GM12891 (cell line): ENCODE results near the gene SPNS2.

Experiments
- DNase-seq: peaks from one replicate; pipeline ENCODE4 v3.0.0; 2011; ENCODE audit warnings: low spot score; ENCODE audit not compliant: insufficient read length
- FAIRE-seq: peaks from 2 replicates; lab custom pipeline; 2011; peaks lifted over from hg19 to GRCh38; lab: Jason Lieb, UNC
- PAX5 ChIP-seq: IDR thresholded peaks from 2 replicates; pipeline ENCODE4 v1.6.1; 2011; ENCODE audit warnings: low read length, moderate library complexity, mild to moderate bottlenecking; ENCODE audit not compliant: insufficient read depth, severe bottlenecking
- POLR2A ChIP-seq: IDR thresholded peaks from 2 replicates; pipeline ENCODE4 v1.6.1; 2011; ENCODE audit warnings: low read depth, low read length, control low read depth
- POLR2AphosphoS5 ChIP-seq: IDR thresholded peaks from 2 replicates; pipeline ENCODE4 v1.6.1; 2011; ENCODE audit warnings: low read depth, low read length, control low read depth
- POU2F2 ChIP-seq: IDR thresholded peaks from 2 replicates; pipeline ENCODE4 v1.6.1; 2011; ENCODE audit warnings: low read depth, mild to moderate bottlenecking, control low read depth, low read length, moderate library complexity
- SPI1 ChIP-seq: IDR thresholded peaks from 2 replicates; pipeline ENCODE4 v1.6.1; 2011; ENCODE audit warnings: low read depth, low read length, control low read depth
- TAF1 ChIP-seq: IDR thresholded peaks from 2 replicates; pipeline ENCODE4 v1.6.1; 2011; ENCODE audit warnings: low read depth, low read length, control low read depth

SPNS2 gene

DNA sequence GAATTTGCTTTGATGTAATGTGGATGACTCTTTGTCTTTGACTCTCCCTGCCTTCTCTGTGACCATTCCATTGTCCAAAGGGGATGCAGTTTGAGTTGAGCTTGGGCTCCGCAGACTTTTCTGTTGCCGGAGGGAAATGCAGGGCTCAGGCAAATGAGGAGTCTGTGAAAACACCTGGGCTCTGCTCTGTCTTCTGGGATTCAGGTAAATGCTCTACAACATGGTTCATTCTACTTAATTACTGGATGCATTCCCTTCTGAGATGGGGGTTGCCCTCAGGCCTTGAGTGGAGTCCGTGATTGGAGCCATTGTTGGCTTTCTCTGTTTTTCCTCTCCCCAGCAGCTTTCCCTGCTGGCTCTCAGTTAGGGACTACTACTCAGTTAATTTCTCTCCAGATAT lies 26.4 kb upstream of the SPNS2 start:
- DNase-seq: no peak
- TF ChIP-seq POU2F2 (no peak), PAX5 (no peak), POLR2AphosphoS5 (no peak), SPI1 (no peak), POLR2A (no peak), TAF1 (no peak)
- no peak for FAIRE-seq

DNA sequence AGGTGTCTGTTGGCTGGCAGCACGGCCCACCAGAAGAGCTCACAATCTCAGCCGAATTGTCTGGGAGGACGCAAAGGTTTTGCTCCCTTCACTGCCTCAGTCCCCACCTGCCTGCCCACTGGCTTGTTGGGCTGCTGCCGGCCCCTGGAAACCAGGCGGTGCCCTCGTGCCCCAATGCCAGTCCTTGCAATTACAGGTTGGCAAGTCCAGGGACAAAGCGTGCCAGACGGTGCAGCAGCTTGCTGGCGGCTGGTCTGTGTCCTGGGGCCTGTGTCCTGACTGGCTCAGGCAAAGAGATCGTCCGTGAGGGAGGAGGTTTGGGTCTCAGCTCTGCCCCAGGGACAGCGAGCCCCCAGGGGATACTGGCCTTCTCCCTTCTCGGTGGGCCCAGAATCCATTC lies 24.6 kb upstream of the SPNS2 start:
- FAIRE-seq (no peak), DNase-seq (no peak)
- no peak for TF ChIP-seq SPI1

- TF ChIP-seq POLR2AphosphoS5 (no peak), SPI1 (no peak), POU2F2 (no peak), PAX5 (no peak), TAF1 (no peak), POLR2A (no peak)
- FAIRE-seq (no peak), DNase-seq (no peak)
Measured at GRCh38 chr17:4475001-4475400, 23.7 kb upstream of the SPNS2 start.

DNA sequence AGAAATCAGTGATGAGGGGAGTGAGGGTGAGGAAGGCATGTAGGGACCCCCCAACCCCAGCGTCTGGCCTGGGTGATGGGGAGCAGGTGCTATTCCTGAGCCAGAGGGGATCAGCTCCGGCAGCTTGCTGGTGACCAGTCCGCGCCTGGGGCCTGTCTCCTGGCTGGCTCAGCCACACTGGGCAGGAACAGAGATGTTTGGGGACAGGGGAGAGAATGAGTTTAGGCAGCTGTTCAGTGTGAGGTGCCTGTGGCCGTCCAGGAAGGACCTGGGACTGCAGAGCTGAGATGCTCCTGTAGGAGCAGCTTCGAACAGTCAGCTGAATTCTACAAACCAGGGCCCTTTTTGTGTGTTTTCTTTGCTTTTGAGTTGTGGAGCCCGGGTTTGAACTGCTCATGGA lies 23.2 kb upstream of the SPNS2 start:
- TF ChIP-seq POLR2A: no peak
- TF ChIP-seq POU2F2: no peak
- TF ChIP-seq TAF1: no peak
- TF ChIP-seq SPI1: no peak
- no peak for TF ChIP-seq POLR2AphosphoS5
- no peak for TF ChIP-seq PAX5
- no peak for FAIRE-seq
- no peak for DNase-seq

- FAIRE-seq (no peak), DNase-seq (no peak)
- no peak for TF ChIP-seq POLR2AphosphoS5
- TF ChIP-seq SPI1: no peak
- TF ChIP-seq POU2F2: no peak
- TF ChIP-seq TAF1: no peak
- no peak for TF ChIP-seq PAX5
- TF ChIP-seq POLR2A: no peak
Measured at GRCh38 chr17:4476017-4476416, 22.7 kb upstream of the SPNS2 start.

GRCh38 chr17:4476511-4477070 lies 22.1 kb upstream of the SPNS2 start:
- no peak for FAIRE-seq
- no peak for TF ChIP-seq POLR2A
- no peak for DNase-seq

DNA sequence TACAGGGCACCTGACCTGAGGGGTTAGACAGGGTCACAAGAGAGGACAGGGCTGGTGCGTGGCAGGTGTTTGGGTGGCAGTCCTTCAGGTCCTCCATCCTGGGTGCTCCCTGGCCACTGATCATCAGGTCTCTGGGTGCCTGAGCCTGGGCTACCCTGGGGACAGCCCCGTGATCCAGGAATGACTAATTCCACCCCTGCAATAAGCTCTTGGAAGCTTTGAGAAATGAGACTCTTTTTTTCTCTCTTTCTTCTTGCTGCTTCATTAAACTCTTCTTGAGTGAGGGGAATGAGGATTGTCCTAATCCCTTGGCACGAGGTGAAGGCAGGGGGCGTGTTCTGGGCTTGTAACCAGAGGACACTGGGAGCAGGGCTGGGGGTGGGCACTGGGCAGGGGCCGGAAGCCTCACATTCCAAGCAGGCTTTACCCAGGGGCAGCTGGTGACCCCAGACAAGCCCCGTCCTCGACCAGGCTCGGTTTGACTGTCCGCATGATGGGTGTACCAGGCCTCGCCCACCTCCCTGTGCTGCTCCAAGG lies 21.4 kb upstream of the SPNS2 start:
- FAIRE-seq: no peak
- DNase-seq: no peak
- TF ChIP-seq SPI1: no peak
- TF ChIP-seq TAF1: no peak
- no peak for TF ChIP-seq POU2F2
- no peak for TF ChIP-seq POLR2A
- no peak for TF ChIP-seq PAX5
- TF ChIP-seq POLR2AphosphoS5: no peak

DNA sequence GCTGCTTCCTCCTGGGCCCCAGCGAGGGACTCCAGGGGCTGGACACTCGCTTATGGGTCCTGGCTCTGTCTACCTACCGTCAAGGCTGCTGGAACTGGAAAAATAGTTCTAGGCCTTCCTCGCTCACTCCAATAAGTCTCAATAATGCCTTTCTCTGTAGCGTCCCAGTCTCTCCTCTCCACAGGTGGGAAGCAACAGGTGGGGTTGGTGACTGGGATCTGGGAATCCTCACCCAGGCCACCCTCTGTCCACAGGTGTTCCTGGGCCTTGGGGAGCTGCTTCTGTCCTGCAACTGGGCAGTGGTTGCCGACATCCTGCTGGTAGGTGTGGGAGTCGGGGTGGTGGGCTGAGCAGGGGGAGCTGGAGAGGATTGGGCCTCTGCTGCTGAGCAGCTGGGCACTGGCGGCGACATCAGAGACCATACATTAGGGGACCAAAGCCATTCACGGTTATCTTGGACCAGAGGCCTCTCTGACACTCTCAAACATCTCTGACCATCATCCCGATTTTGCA lies 20.3 kb upstream of the SPNS2 start:
- DNase-seq (no peak), FAIRE-seq (no peak)
- TF ChIP-seq POU2F2: no peak
- no peak for TF ChIP-seq TAF1

GRCh38 chr17:4479340-4479981 lies 19.2 kb upstream of the SPNS2 start:
- DNase-seq (no peak), FAIRE-seq (no peak)
- no peak for TF ChIP-seq POU2F2
- no peak for TF ChIP-seq SPI1
- TF ChIP-seq TAF1: no peak
- TF ChIP-seq PAX5: no peak
- TF ChIP-seq POLR2A: no peak
- TF ChIP-seq POLR2AphosphoS5: no peak

DNA sequence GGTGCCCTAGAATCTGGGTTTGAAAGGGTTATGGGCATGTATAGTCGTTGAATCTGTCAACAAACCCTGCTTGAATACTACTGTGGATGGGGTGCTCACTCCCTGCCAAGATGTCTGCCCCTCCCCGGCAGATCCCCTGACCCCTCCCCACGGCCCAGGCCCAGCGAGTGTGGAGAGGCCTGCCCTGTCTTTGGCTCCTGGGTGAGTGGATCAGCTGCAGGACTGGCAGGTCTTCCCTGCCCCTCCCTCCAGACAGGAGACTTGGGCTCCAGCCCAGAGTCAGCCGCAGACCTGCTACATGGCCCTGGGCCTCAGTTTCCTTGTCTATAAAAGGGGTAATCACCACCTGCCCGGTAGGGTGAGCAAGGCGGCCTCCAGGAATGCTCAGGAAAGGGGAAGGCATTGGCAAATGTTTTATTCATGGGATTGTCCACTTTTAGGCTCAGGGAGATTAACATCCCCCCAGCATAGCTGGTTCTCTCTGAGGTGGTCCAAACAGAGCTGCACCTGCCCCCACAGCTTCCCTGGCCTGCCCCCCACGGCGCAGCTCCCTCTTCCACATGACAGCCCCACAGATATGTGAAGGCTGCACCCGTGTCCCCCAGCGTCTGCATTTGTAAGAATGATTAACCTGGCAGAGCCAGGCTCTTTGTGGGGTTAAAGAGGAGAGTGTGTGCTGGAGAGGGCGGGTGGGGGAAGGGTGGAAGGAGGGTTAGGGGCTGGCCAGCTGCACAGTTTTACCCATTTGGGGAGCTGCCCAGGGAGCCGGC lies 18.5 kb upstream of the SPNS2 start:
- FAIRE-seq: no peak
- TF ChIP-seq POU2F2 (no peak), POLR2A (no peak), POLR2AphosphoS5 (no peak), TAF1 (no peak), SPI1 (no peak), PAX5 (no peak)
- no peak for DNase-seq
